GM12878 (cell line): ENCODE data around the gene SPTBN2. TPM values are rescaled to one million over a fixed set of nuclear protein-coding genes. Genes with fewer than 3 reads are reported as not detected.

ENCODE experiments used
- GATAD2B ChIP-seq: fragments of 450-650 bp; conservative IDR thresholded peaks from 2 replicates; pipeline ENCODE4 v1.6.1; 2017; ENCODE audit warnings: low read depth, mild to moderate bottlenecking, moderate library complexity
- HCFC1 ChIP-seq: fragments of 150-350 bp; IDR thresholded peaks from 2 replicates; pipeline ENCODE4 v1.6.1; 2014; ENCODE audit warnings: low read length
- LARP7 ChIP-seq: fragments of 450-650 bp; IDR thresholded peaks from 2 replicates; pipeline ENCODE4 v1.6.1; 2017; ENCODE audit warnings: mild to moderate bottlenecking
- MTA2 ChIP-seq: fragments of 450-650 bp; IDR thresholded peaks from 2 replicates; pipeline ENCODE4 v1.6.1; 2016; ENCODE audit warnings: low read depth, mild to moderate bottlenecking, moderate library complexity
- SMAD1 ChIP-seq: fragments of 450-650 bp; IDR thresholded peaks from 2 replicates; pipeline ENCODE4 v1.6.1; 2018; ENCODE audit warnings: mild to moderate bottlenecking, low read depth; ENCODE audit not compliant: partially characterized antibody
- SMC3 ChIP-seq: IDR thresholded peaks from 2 replicates; pipeline ENCODE4 v1.6.1; 2011; ENCODE audit warnings: low read length, improper control_type of control experiment, borderline replicate concordance
- SREBF1 ChIP-seq: IDR thresholded peaks from 2 replicates; pipeline ENCODE4 v1.6.1; 2012; ENCODE audit warnings: mild to moderate bottlenecking, low read length
- ZBTB11 ChIP-seq: fragments of 450-650 bp; formaldehyde crosslinking; IDR thresholded peaks from 2 replicates; pipeline ENCODE4 v1.5.0; 2022; ENCODE audit warnings: mild to moderate bottlenecking, missing genetic modification characterization
- polyA plus RNA-seq, 11 experiments: library from polyadenylated mRNA; depleted of rRNA in 4 of 11; unstranded in 6 of 11; stranded (reverse) in 5 of 11; fragments of >200 nt; fragmentation: Nextera tagmentation in 4 of 11; fragmentation: Illumina TruSeq in 1 of 11; extraction: Ambion mirVana in 4 of 11; extraction: Trizol in 1 of 11; gene quantifications; 1 replicate in 1 of 11; 2 replicates in 10 of 11; pipeline versions ENCODE4 v1.2.1 to v1.2.3, GENCODE V29; 2011 to 2016; ENCODE audit warnings: inconsistent platforms in 2 of 11, missing spikeins in 2 of 11, low read depth in 1 of 11
- total RNA-seq, 4 experiments: library from RNA; depleted of rRNA in 3 of 4; stranded (reverse); fragments of >200 nt in 3 of 4; fragmentation: Illumina TruSeq in 1 of 4; extraction: Trizol in 1 of 4; gene quantifications; 2 replicates each; pipeline versions ENCODE4 v1.2.1 to v1.2.3, GENCODE V29; 2013 to 2021
- TF ChIP-seq, protein P1 (sequence below), 3 experiments: IDR thresholded peaks in 2 of 3; conservative IDR thresholded peaks in 1 of 3; 2 replicates each; pipeline ENCODE4 v1.5.1; 2011; ENCODE audit warnings: low read depth in 3 of 3, low read length in 3 of 3, mild to moderate bottlenecking in 3 of 3, control low read depth in 2 of 3, moderate library complexity in 2 of 3, inconsistent platforms in 1 of 3, mixed read lengths in 1 of 3; ENCODE audit not compliant: control insufficient read depth in 2 of 3, insufficient read depth in 1 of 3; ENCODE audit errors: extremely low read depth in 1 of 3

Gene SPTBN2
- total and polyA plus RNA-seq, 10 of the 15 experiments (the other 5 are each of a cell fraction or from before 2014, with no cell fraction given): 0.38 to 1.0 (median 0.69) TPM; not detected in 5

DNA sequence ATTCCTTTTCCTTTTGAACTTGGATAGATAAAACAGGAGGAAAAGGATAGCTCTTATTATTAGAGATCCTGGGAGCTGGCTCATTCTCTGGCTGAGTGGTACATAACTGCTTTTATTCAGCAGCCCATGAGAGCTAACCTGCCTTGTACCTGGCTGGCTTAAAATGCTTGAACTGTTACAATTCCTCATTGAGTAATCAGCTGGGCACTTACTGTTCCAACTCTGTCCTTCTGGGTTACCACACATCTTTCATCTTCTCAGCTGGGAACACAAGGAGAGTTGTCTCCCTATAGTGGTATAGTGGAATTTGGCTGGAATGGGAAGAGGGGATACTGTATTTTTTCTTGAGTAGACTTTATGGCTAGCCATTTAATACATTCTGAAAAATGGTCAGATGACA lies 39.8 kb upstream of the SPTBN2 start (continued):
- TF ChIP-seq ZBTB11 (CRISPR knock-in tag) (no peak), SMC3 (no peak), SMAD1 (no peak), MTA2 (no peak), SREBF1 (no peak), GATAD2B (no peak), LARP7 (no peak), HCFC1 (no peak)
- TF ChIP-seq, protein P1, sequence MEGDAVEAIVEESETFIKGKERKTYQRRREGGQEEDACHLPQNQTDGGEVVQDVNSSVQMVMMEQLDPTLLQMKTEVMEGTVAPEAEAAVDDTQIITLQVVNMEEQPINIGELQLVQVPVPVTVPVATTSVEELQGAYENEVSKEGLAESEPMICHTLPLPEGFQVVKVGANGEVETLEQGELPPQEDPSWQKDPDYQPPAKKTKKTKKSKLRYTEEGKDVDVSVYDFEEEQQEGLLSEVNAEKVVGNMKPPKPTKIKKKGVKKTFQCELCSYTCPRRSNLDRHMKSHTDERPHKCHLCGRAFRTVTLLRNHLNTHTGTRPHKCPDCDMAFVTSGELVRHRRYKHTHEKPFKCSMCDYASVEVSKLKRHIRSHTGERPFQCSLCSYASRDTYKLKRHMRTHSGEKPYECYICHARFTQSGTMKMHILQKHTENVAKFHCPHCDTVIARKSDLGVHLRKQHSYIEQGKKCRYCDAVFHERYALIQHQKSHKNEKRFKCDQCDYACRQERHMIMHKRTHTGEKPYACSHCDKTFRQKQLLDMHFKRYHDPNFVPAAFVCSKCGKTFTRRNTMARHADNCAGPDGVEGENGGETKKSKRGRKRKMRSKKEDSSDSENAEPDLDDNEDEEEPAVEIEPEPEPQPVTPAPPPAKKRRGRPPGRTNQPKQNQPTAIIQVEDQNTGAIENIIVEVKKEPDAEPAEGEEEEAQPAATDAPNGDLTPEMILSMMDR (IDR thresholded peaks at IDR 0.05 in 2 of 3, conservative IDR thresholded peaks at IDR 0.05 in 1 of 3; ENCODE audit: control insufficient read depth in 2 of 3, extremely low read depth in 1 of 3, insufficient read depth in 1 of 3, low read depth in 3 of 3, low read length in 3 of 3): no peak
